Measurements from ENCODE around the gene TCF25.

DNA sequence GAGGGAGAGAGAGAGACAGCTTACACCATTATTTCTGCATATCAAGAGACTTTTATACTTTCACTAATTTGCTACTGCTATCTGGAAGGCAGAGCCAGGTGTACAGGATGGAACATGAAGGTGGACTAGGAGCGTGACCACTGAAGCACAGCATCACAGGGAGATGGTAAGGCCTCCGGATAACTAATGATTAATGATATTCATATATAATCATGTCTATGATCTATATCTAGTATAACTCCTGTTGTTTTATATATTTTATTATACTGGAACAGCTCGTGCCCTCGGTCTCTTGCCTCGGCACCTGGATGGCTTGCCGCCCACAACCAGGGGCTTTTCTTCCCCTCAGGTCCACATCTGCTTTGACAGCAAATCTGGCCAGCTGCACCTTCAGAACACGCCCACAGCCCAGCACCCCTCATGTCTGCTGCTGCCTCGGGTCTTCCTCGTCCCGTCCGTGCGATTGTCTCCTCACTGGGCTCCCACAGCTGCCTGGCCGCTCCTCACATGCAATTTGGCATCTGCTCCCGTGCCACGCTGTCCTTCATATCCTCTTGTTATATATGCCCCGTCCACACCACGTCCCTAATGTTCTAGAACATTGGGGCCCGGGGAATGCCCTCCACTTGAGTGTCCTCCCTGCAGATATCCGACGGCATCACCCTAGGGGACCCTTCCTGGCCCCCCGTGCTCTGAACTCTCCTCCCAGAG lies 64.9 kb downstream of the TCF25 start:
- TF ChIP-seq CTCF (IDR thresholded peaks at IDR 0.05) (no peak), POLR2A (IDR thresholded peaks at IDR 0.05) (no peak)

All from body of pancreas (tissue), 4 donors.